IMR-90 (cell line): ENCODE results near the gene OXSR1. TPM values are rescaled to one million over a fixed set of nuclear protein-coding genes. Genes with fewer than 3 reads are reported as not detected.

Experiments
- ATAC-seq: fragments of 200-7000 bp; cut with Tn5 transposase; 2 replicates; pipeline ENCODE4 v1.9.1; 2020; ENCODE audit warnings: low read depth, mild to moderate bottlenecking, moderate library complexity
- BruUV-seq: library from RNA; stranded (reverse); fragments of 400-500 nt; replicated peaks from 2 replicates; lab custom pipeline; 2021; lab: Mats Ljungman, UMichigan
- CTCF ChIA-PET: fragments of 300-600 bp; formaldehyde crosslinking; extraction: SDS; loops from one replicate; lab custom pipeline; 2021; ENCODE audit warnings: antibody characterized with exemption; lab: Yijun Ruan, JAX
- POLR2A ChIA-PET: fragments of 300-600 bp; sonication (Branson Sonifier 250); formaldehyde crosslinking; loops from one replicate; lab custom pipeline; 2022; ENCODE audit warnings: antibody characterized with exemption; ENCODE audit not compliant: unreplicated experiment; lab: Charles Lee
- DNase-seq: peaks from one replicate; pipeline ENCODE4 v3.0.0; 2013
- H2AFZ ChIP-seq: replicated peaks from 2 replicates; pipeline ENCODE3; 2013; ENCODE audit warnings: low read length, mild to moderate bottlenecking; ENCODE audit not compliant: poor library complexity
- H2AK5ac ChIP-seq: 2 replicates; pipeline ENCODE4 v1.6.1; 2013; ENCODE audit warnings: low read depth, low read length, inconsistent platforms
- H2AK9ac ChIP-seq: replicated peaks from 2 replicates; pipeline ENCODE3; 2013; ENCODE audit warnings: mild to moderate bottlenecking, low read depth, low read length, moderate library complexity; ENCODE audit not compliant: poor library complexity
- H2BK120ac ChIP-seq: 2 replicates; pipeline ENCODE4 v1.6.1; 2013; ENCODE audit warnings: low read depth, low read length, inconsistent platforms
- H2BK15ac ChIP-seq: 3 replicates; pipeline ENCODE4 v1.6.1; 2013; ENCODE audit warnings: low read depth, low read length, inconsistent platforms
- H2BK20ac ChIP-seq: 2 replicates; pipeline ENCODE4 v1.6.1; 2013; ENCODE audit warnings: low read depth, mild to moderate bottlenecking, inconsistent platforms, low read length, moderate library complexity
- H2BK5ac ChIP-seq: 2 replicates; pipeline ENCODE4 v1.6.1; 2013; ENCODE audit warnings: mild to moderate bottlenecking, low read depth, low read length, inconsistent platforms; ENCODE audit not compliant: poor library complexity, severe bottlenecking
- H3K14ac ChIP-seq: replicated peaks from 2 replicates; pipeline ENCODE4 v1.6.1; 2013; ENCODE audit warnings: low read depth, low read length, inconsistent platforms
- H3K18ac ChIP-seq: 2 replicates; pipeline ENCODE4 v1.6.1; 2013; ENCODE audit warnings: low read depth, low read length, control low read depth
- H3K23ac ChIP-seq: 2 replicates; pipeline ENCODE4 v1.6.1; 2013; ENCODE audit warnings: low read depth, low read length, inconsistent platforms
- H3K27ac ChIP-seq: 2 replicates; pipeline ENCODE4 v1.5.1; 2013; ENCODE audit warnings: mild to moderate bottlenecking, control low read depth, low read length; ENCODE audit not compliant: insufficient read depth
- H3K27me3 ChIP-seq: 2 replicates; pipeline ENCODE4 v1.6.1; 2013; ENCODE audit warnings: low read length; ENCODE audit not compliant: control insufficient read depth, insufficient read depth
- H3K36me3 ChIP-seq: 2 replicates; pipeline ENCODE4 v1.6.1; 2013; ENCODE audit warnings: low read length, mixed read lengths; ENCODE audit not compliant: control insufficient read depth, insufficient read depth
- H3K4ac ChIP-seq: 2 replicates; pipeline ENCODE4 v1.6.1; 2013; ENCODE audit warnings: low read depth, low read length, inconsistent platforms
- H3K4me1 ChIP-seq: 2 replicates; pipeline ENCODE4 v1.6.1; 2013; ENCODE audit warnings: low read length, mixed read lengths; ENCODE audit not compliant: control insufficient read depth, insufficient read depth
- H3K4me2 ChIP-seq: 2 replicates; pipeline ENCODE4 v1.6.1; 2013; ENCODE audit warnings: low read depth, mild to moderate bottlenecking, control low read depth, low read length, moderate library complexity
- H3K4me3 ChIP-seq: 2 replicates; pipeline ENCODE4 v1.5.1; 2013; ENCODE audit warnings: low read depth, mild to moderate bottlenecking, control low read depth, low read length, moderate library complexity; ENCODE audit not compliant: insufficient read depth
- H3K56ac ChIP-seq: 2 replicates; pipeline ENCODE4 v1.6.1; 2013; ENCODE audit warnings: low read length, inconsistent platforms; ENCODE audit not compliant: insufficient read depth; ENCODE audit errors: extremely low read depth
- H3K79me1 ChIP-seq, 2 experiments: 2 replicates each; pipeline ENCODE4 v1.6.1; 2013; ENCODE audit warnings: low read length in 2 of 2, inconsistent platforms in 1 of 2, low read depth in 1 of 2
- H3K9ac ChIP-seq: 2 replicates; pipeline ENCODE4 v1.6.1; 2013; ENCODE audit warnings: low read depth, low read length, control low read depth
- H3K9me1 ChIP-seq: 2 replicates; pipeline ENCODE4 v1.6.1; 2013; ENCODE audit warnings: low read length, inconsistent platforms; ENCODE audit not compliant: insufficient read depth
- H3K9me3 ChIP-seq: 2 replicates; pipeline ENCODE4 v1.6.1; 2013; ENCODE audit warnings: low read length; ENCODE audit not compliant: control insufficient read depth, insufficient read depth
- H4K20me1 ChIP-seq: 2 replicates; pipeline ENCODE4 v1.6.1; 2013; ENCODE audit warnings: low read length, inconsistent platforms; ENCODE audit not compliant: insufficient read depth
- H4K5ac ChIP-seq: 2 replicates; pipeline ENCODE4 v1.6.1; 2013; ENCODE audit warnings: mild to moderate bottlenecking, low read depth, low read length, control low read depth
- H4K8ac ChIP-seq, 2 experiments: 2 replicates each; pipeline ENCODE4 v1.6.1; 2013; ENCODE audit warnings: low read depth in 2 of 2, low read length in 2 of 2, control low read depth in 1 of 2, inconsistent platforms in 1 of 2
- H4K91ac ChIP-seq: 2 replicates; pipeline ENCODE4 v1.6.1; 2013; ENCODE audit warnings: low read depth, low read length, inconsistent platforms; ENCODE audit not compliant: insufficient read depth
- MAFK ChIP-seq: IDR thresholded peaks from 2 replicates; pipeline ENCODE4 v1.6.1; 2012; ENCODE audit warnings: low read depth, low read length, improper control_type of control experiment
- NFE2L2 ChIP-seq: fragments of 150-350 bp; IDR thresholded peaks from 2 replicates; pipeline ENCODE4 v1.6.1; 2016; ENCODE audit warnings: low read depth, mild to moderate bottlenecking, low read length
- POLR2A ChIP-seq: IDR thresholded peaks from 2 replicates; pipeline ENCODE4 v1.6.1; 2012; ENCODE audit warnings: mild to moderate bottlenecking, low read depth, low read length
- RCOR1 ChIP-seq: IDR thresholded peaks from 2 replicates; pipeline ENCODE4 v1.6.1; 2012; ENCODE audit warnings: mild to moderate bottlenecking, low read length, improper control_type of control experiment; ENCODE audit not compliant: insufficient replicate concordance
- SMC3 ChIP-seq: fragments of 150-350 bp; IDR thresholded peaks from 2 replicates; pipeline ENCODE4 v1.6.1; 2016; ENCODE audit warnings: low read depth, mild to moderate bottlenecking, antibody characterized with exemption, low read length, moderate library complexity
- USF2 ChIP-seq: fragments of 150-350 bp; IDR thresholded peaks from 2 replicates; pipeline ENCODE4 v1.6.1; 2017; ENCODE audit warnings: mild to moderate bottlenecking, antibody characterized with exemption, low read length, low read depth
- WGBS, 2 experiments: methylation state at CpG; one replicate each; pipeline versions ENCODE4 v1.1.5 to v1.1.7; 2013; ENCODE audit warnings: missing lambda C conversion rate in 2 of 2; ENCODE audit not compliant: insufficient read length in 1 of 2; ENCODE audit errors: extremely low coverage in 2 of 2; 5-methylcytosine and 5-hydroxymethylcytosine counted together
- dilution Hi-C: fragments of 300-500 bp; cut with HindIII; formaldehyde crosslinking; loops from one replicate; pipeline ENCODE4 v1.14.3; 2018; ENCODE audit warnings: low sequenced_read_pairs; ENCODE audit not compliant: unreplicated experiment
- in situ Hi-C: fragments of 300-500 bp; cut with MboI; formaldehyde crosslinking; loops from 3 replicates; pipeline ENCODE4 v1.14.3; 2019; ENCODE audit warnings: low sequenced_read_pairs, inconsistent platforms, mixed read lengths
- intact Hi-C: fragments of 100-400 bp; cut with micrococcal nuclease; formaldehyde crosslinking; loops from 2 replicates; pipeline ENCODE4 v1.10.0; 2022
- polyA plus RNA-seq, 3 experiments: library from polyadenylated mRNA; depleted of rRNA; stranded (reverse); fragments of >200 nt; gene quantifications; 2 replicates each; pipeline ENCODE4 v1.2.3, GENCODE V29; 2012; ENCODE audit warnings: low replicate concordance in 1 of 3
- total RNA-seq: library from RNA; depleted of rRNA; stranded (reverse); fragments of >200 nt; gene quantifications from 2 replicates; pipeline ENCODE4 v1.2.3, GENCODE V29; 2012

Gene OXSR1
- total and polyA plus RNA-seq, 2 of the 4 experiments (the other 2 are of a cell fraction), result 32.9 to 37.6 TPM

- in situ Hi-C loops (no loop called here), intact Hi-C loops (no loop called here), dilution Hi-C loops (no loop called here)
- peak overlapping the region; percentile 12; the same call in 1 of the 2 replicates for H3K4ac ChIP-seq
- peaks cover 19% of the 10 kb centered on the region for H3K9me1 ChIP-seq
- H2BK5ac ChIP-seq, result peak overlapping the region; percentile 33
- peak overlapping the region; percentile 35; the same call in 1 of the 2 replicates for H3K18ac ChIP-seq
- WGBS, 2 experiments, result no CpG with 5 or more reads among the region's 5 CpGs
- no peak overlapping the region for H4K91ac ChIP-seq
- ATAC-seq, result no peak
- H3K9me3 ChIP-seq, result no peaks in the 10 kb centered on the region
- H3K27me3 ChIP-seq, result no peaks in the 10 kb centered on the region
- H3K56ac ChIP-seq, result no peak overlapping the region
- H3K79me1 ChIP-seq, result peaks cover 0 to 38% of the 10 kb centered on the region in 2 experiments; a peak in 2 of 4 replicates
- H3K4me3 ChIP-seq, result no peak overlapping the region
- peaks cover 17% of the 10 kb centered on the region for H3K4me1 ChIP-seq
- H3K14ac ChIP-seq, result peak overlapping the region; percentile 77; the same call in 1 of the 2 replicates
- H2BK120ac ChIP-seq, result no peak overlapping the region
- no peak overlapping the region for H3K27ac ChIP-seq
- peak overlapping the region; percentile 19; the same call in 1 of the 3 replicates for H2BK15ac ChIP-seq
- no peak overlapping the region for H3K4me2 ChIP-seq
- no peak overlapping the region; the same call in 1 of the 2 replicates for H4K5ac ChIP-seq
- no peak for DNase-seq
- no TSS peak for BruUV-seq
- peak overlapping the region in 1 of 2 experiments; percentile 68; a peak in 1 of 4 replicates for H4K8ac ChIP-seq
- H2AK9ac ChIP-seq, result no peak overlapping the region
- H3K23ac ChIP-seq, result peak overlapping the region; percentile 82; the same call in 1 of the 2 replicates
- H3K9ac ChIP-seq, result no peak overlapping the region
- H3K36me3 ChIP-seq, result no peaks in the 10 kb centered on the region
- H4K20me1 ChIP-seq, result peaks cover 60% of the 10 kb centered on the region
- POLR2A ChIA-PET, result no interaction called here
- CTCF ChIA-PET, result no interaction called here
- no peak for TF ChIP-seq NFE2L2
- TF ChIP-seq SMC3, result no peak
- TF ChIP-seq RCOR1, result no peak
- no peak for TF ChIP-seq USF2
- TF ChIP-seq POLR2A, result no peak
- no peak for TF ChIP-seq MAFK
- no peak overlapping the region for H2AFZ ChIP-seq
- H2BK20ac ChIP-seq, result peak overlapping the region; percentile 57; the same call in 1 of the 2 replicates
- H2AK5ac ChIP-seq, result peak overlapping the region; percentile 45; the same call in 1 of the 2 replicates
Measured at GRCh38 chr3:38173834-38174418, 8.6 kb downstream of the OXSR1 start.
